ENCODE results near the gene HSPA13.

DNA sequence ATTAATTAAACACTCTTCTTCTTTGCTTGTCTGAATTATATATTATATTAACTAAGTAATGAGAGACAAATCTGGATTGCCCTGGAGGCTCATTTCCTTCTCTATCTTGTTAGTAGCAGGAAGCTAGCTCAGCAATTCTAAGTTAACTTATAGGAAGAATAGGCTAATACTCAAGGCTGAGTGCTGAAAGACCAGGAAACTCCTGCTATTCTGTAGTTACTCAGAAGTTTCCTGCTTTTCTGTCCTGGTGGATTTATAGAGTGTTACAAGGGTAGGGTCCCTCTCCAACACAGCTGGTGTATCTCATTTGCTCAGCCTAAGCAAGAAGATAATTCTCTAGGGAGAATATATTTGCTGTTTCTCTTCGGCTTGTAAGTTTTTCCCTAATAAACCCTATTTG is 29.2 kb downstream of the HSPA13 start:
- TF ChIP-seq, protein P1, sequence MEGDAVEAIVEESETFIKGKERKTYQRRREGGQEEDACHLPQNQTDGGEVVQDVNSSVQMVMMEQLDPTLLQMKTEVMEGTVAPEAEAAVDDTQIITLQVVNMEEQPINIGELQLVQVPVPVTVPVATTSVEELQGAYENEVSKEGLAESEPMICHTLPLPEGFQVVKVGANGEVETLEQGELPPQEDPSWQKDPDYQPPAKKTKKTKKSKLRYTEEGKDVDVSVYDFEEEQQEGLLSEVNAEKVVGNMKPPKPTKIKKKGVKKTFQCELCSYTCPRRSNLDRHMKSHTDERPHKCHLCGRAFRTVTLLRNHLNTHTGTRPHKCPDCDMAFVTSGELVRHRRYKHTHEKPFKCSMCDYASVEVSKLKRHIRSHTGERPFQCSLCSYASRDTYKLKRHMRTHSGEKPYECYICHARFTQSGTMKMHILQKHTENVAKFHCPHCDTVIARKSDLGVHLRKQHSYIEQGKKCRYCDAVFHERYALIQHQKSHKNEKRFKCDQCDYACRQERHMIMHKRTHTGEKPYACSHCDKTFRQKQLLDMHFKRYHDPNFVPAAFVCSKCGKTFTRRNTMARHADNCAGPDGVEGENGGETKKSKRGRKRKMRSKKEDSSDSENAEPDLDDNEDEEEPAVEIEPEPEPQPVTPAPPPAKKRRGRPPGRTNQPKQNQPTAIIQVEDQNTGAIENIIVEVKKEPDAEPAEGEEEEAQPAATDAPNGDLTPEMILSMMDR (optimal IDR thresholded peaks at IDR 0.05 in 1 of 3, IDR thresholded peaks at IDR 0.05 in 1 of 3, conservative IDR thresholded peaks at IDR 0.05 in 1 of 3; ENCODE audit: extremely low read depth in 1 of 3, insufficient read depth in 2 of 3, low read length in 3 of 3): no peak
- TF ChIP-seq EZH2 (IDR thresholded peaks at IDR 0.05; ENCODE audit: low read length): no peak

Measured in keratinocyte (primary cell).